SW480 (cell line): ENCODE results near the gene RBFOX2.

Experiments
- DNase-seq: peaks from one replicate; pipeline ENCODE4 v3.0.0-alpha.2; 2016; ENCODE audit warnings: low spot score

The RBFOX2 gene

DNA sequence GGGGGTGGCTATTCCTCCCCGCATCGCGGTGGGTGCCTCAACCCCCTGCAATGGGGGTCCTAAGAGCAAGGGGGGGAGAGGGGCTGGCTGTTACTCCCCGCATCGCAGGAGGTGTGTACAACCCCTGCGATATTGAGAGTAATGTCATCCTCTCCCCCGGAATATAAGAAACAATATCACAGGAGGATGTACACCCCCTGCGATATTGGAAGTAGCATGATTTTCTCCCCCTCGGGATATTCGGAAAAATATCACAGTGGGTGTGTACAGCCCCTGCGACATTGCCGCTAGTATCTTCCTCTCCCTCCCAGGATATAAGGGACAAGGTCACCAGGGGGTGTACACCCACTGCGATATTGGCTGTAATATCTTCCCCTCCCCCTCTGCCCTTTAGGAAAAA is 333.4 kb downstream of the RBFOX2 start:
- no peak for DNase-seq

GRCh38 chr22:35690001-35690400 is 338.6 kb downstream of the RBFOX2 start:
- no peak for DNase-seq

DNA sequence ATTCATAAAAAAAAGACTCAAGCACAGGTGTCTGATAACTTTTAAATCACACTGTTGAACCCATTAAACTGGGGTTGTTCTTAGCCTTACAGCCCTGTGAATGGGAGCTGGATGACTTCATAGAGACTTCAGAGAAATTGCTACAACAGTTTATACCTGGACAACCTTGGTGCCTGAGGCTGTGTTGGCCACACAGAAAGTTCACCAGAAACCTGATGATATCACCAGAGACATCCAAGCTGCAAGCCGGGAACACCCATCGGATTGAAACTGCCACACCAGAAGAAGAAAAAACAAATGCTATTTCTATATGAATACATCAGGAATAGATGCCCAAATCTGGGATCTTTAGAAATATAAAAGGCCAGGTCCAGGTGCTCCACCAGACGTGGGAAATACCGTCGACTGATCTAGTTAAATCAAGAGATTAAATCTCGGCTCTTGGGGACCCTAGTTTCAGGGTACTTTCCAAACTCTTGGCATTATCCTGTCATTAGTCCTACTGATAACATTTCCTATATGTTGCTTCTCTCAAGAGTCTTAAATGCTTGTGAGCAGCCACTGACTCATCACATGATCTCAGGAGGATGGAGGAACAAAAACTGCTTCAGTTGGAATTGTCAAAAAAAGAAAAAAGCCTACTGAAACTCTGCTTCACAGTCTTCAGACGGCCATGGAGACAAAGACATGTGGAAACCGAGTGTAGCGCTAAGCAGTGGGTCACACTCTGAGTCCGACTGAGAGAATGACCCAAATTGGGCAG is 339.5 kb downstream of the RBFOX2 start:
- DNase-seq, result no peak
